HepG2 (cell line): Measurements from ENCODE around the gene LYST. TPM values are rescaled to one million over a fixed set of nuclear protein-coding genes. Genes with fewer than 3 reads are reported as not detected.
A peak's percentile ranks its signal among the peaks of the same experiment; 100 is the strongest.

ENCODE experiments used
- ATAD3A ChIP-seq: sonication (generic); formaldehyde crosslinking; IDR thresholded peaks from 2 replicates; pipeline ENCODE4 v1.4.0; 2020; ENCODE audit warnings: missing genetic modification reagents
- CENPT ChIP-seq: sonication (generic); formaldehyde crosslinking; IDR thresholded peaks from 2 replicates; pipeline ENCODE4 v1.8.0; 2022; ENCODE audit warnings: low read depth, mild to moderate bottlenecking, moderate library complexity, missing genetic modification reagents
- CSRNP1 ChIP-seq: sonication (generic); formaldehyde crosslinking; IDR thresholded peaks from 2 replicates; pipeline ENCODE4 v1.8.1; 2023; ENCODE audit warnings: mild to moderate bottlenecking, missing genetic modification reagents
- ETV6 ChIP-seq: sonication (generic); formaldehyde crosslinking; conservative IDR thresholded peaks from 2 replicates; pipeline ENCODE4 v1.4.0; 2020; ENCODE audit warnings: missing genetic modification reagents
- EZH2 ChIP-seq: conservative IDR thresholded peaks from 2 replicates; pipeline ENCODE4 v1.6.1; 2012; ENCODE audit warnings: mild to moderate bottlenecking, low read depth, low read length, moderate library complexity
- NAIF1 ChIP-seq: sonication (generic); formaldehyde crosslinking; IDR thresholded peaks from 2 replicates; pipeline ENCODE4 v1.5.0; 2020; ENCODE audit warnings: mild to moderate bottlenecking, missing genetic modification reagents, borderline replicate concordance
- NCOA1 ChIP-seq: sonication (generic); formaldehyde crosslinking; IDR thresholded peaks from 2 replicates; pipeline ENCODE4 v1.9.0; 2021; ENCODE audit warnings: missing genetic modification reagents
- NFIB ChIP-seq: sonication (generic); formaldehyde crosslinking; IDR thresholded peaks from 2 replicates; pipeline ENCODE4 v1.9.0; 2021; ENCODE audit warnings: missing genetic modification reagents, mild to moderate bottlenecking, borderline replicate concordance
- NFYC ChIP-seq: IDR thresholded peaks from 2 replicates; pipeline ENCODE4 v1.6.1; 2016; ENCODE audit warnings: missing genetic modification reagents, missing compliant biosample characterization
- NR2F6 ChIP-seq, 2 experiments: IDR thresholded peaks; 2 replicates each; pipeline ENCODE4 v1.6.1; 2016; ENCODE audit warnings: antibody characterized with exemption in 1 of 2, mild to moderate bottlenecking in 1 of 2
- PPARG ChIP-seq: conservative IDR thresholded peaks from 2 replicates; pipeline ENCODE4 v1.6.1; 2016; ENCODE audit warnings: missing biosample characterization, missing genetic modification reagents
- RAD51 ChIP-seq: fragments of 450-650 bp; IDR thresholded peaks from 2 replicates; pipeline ENCODE4 v1.6.1; 2016; ENCODE audit warnings: borderline replicate concordance
- RFX1 ChIP-seq: fragments of 450-650 bp; IDR thresholded peaks from 2 replicates; pipeline ENCODE4 v1.6.1; 2017
- SALL2 ChIP-seq: sonication (generic); formaldehyde crosslinking; IDR thresholded peaks from 2 replicates; pipeline ENCODE4 v1.8.1; 2023; ENCODE audit warnings: mild to moderate bottlenecking, missing genetic modification reagents, inconsistent platforms
- SOX5 ChIP-seq: IDR thresholded peaks from 2 replicates; pipeline ENCODE4 v1.6.1; 2016; ENCODE audit warnings: borderline replicate concordance
- ZNF136 ChIP-seq: sonication (generic); formaldehyde crosslinking; IDR thresholded peaks from 2 replicates; pipeline ENCODE4 v1.8.1; 2022; ENCODE audit warnings: low read depth, mild to moderate bottlenecking, moderate library complexity, missing genetic modification reagents
- ZNF280B ChIP-seq: sonication (generic); formaldehyde crosslinking; IDR thresholded peaks from 2 replicates; pipeline ENCODE4 v1.5.0; 2020; ENCODE audit warnings: missing genetic modification reagents, mild to moderate bottlenecking, borderline replicate concordance
- ZNF296 ChIP-seq: sonication (generic); formaldehyde crosslinking; conservative IDR thresholded peaks from 2 replicates; pipeline ENCODE4 v1.5.0; 2020; ENCODE audit warnings: mild to moderate bottlenecking, missing genetic modification reagents
- polyA plus RNA-seq, 8 experiments: library from polyadenylated mRNA; depleted of rRNA in 3 of 8; stranded (reverse) in 7 of 8; unstranded in 1 of 8; fragments of >200 nt; fragmentation: Illumina TruSeq in 4 of 8; extraction: Trizol in 4 of 8; gene quantifications; 2 replicates each; pipeline versions ENCODE4 v1.2.1 to v1.2.3, GENCODE V29; 2011 to 2016; ENCODE audit warnings: low read depth in 4 of 8, missing spikeins in 1 of 8, mixed read lengths in 1 of 8; ENCODE audit not compliant: insufficient read depth in 1 of 8
- total RNA-seq, 5 experiments: library from RNA; depleted of rRNA; stranded (reverse); fragments of >200 nt; fragmentation: Illumina TruSeq; extraction: Trizol; gene quantifications; 2 replicates each; pipeline ENCODE4 v1.2.3, GENCODE V29; 2016; ENCODE audit warnings: low read depth in 1 of 5
- TF ChIP-seq, protein P1 (sequence below): sonication (generic); formaldehyde crosslinking; IDR thresholded peaks from 2 replicates; pipeline ENCODE4 v1.4.0; 2020; ENCODE audit warnings: mild to moderate bottlenecking, missing genetic modification reagents
- TF ChIP-seq, protein P2 (sequence below): sonication (generic); formaldehyde crosslinking; IDR thresholded peaks from 2 replicates; pipeline ENCODE4 v1.5.0; 2020; ENCODE audit warnings: mild to moderate bottlenecking, missing genetic modification reagents
- TF ChIP-seq, protein P3 (sequence below): sonication (generic); formaldehyde crosslinking; IDR thresholded peaks from 2 replicates; pipeline ENCODE4 v1.8.1; 2023; ENCODE audit warnings: missing genetic modification reagents, mild to moderate bottlenecking, borderline replicate concordance
- TF ChIP-seq, protein P4 (sequence below): sonication (generic); formaldehyde crosslinking; IDR thresholded peaks from 2 replicates; pipeline ENCODE4 v1.4.0; 2020; ENCODE audit warnings: missing genetic modification reagents, borderline replicate concordance

LYST gene
- total and polyA plus RNA-seq, 2 of the 13 experiments (the other 11 are each of a cell fraction or from before 2014, with no cell fraction given), result 0.91 to 2.5 TPM

GRCh38 chr1:235823684-235824083, 43.0 kb downstream of the LYST start (continued):
- no peak for TF ChIP-seq NAIF1
- TF ChIP-seq ZNF296 (CRISPR knock-in tag), result no peak
- no peak for TF ChIP-seq EZH2
- TF ChIP-seq CSRNP1 (CRISPR knock-in tag), result no peak
- TF ChIP-seq PPARG (CRISPR knock-in tag), result no peak; the same call in 1 of the 2 replicates
- TF ChIP-seq, protein P1, sequence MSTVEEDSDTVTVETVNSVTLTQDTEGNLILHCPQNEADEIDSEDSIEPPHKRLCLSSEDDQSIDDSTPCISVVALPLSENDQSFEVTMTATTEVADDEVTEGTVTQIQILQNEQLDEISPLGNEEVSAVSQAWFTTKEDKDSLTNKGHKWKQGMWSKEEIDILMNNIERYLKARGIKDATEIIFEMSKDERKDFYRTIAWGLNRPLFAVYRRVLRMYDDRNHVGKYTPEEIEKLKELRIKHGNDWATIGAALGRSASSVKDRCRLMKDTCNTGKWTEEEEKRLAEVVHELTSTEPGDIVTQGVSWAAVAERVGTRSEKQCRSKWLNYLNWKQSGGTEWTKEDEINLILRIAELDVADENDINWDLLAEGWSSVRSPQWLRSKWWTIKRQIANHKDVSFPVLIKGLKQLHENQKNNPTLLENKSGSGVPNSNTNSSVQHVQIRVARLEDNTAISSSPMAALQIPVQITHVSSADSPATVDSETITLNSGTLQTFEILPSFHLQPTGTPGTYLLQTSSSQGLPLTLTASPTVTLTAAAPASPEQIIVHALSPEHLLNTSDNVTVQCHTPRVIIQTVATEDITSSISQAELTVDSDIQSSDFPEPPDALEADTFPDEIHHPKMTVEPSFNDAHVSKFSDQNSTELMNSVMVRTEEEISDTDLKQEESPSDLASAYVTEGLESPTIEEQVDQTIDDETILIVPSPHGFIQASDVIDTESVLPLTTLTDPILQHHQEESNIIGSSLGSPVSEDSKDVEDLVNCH (CRISPR knock-in tag), result no peak
- TF ChIP-seq, protein P2, sequence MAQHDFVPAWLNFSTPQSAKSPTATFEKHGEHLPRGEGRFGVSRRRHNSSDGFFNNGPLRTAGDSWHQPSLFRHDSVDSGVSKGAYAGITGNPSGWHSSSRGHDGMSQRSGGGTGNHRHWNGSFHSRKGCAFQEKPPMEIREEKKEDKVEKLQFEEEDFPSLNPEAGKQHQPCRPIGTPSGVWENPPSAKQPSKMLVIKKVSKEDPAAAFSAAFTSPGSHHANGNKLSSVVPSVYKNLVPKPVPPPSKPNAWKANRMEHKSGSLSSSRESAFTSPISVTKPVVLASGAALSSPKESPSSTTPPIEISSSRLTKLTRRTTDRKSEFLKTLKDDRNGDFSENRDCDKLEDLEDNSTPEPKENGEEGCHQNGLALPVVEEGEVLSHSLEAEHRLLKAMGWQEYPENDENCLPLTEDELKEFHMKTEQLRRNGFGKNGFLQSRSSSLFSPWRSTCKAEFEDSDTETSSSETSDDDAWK (CRISPR knock-in tag), result no peak
- TF ChIP-seq, protein P3, sequence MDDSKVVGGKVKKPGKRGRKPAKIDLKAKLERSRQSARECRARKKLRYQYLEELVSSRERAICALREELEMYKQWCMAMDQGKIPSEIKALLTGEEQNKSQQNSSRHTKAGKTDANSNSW, result no peak
- TF ChIP-seq NFYC (CRISPR knock-in tag), result 0 out of 2 replicates have a peak, but pooled peaks have one; percentile 21
- no peak for TF ChIP-seq NCOA1 (CRISPR knock-in tag)
- no peak for TF ChIP-seq RAD51
- no peak for TF ChIP-seq NFIB (CRISPR knock-in tag)
- no peak for TF ChIP-seq SALL2 (CRISPR knock-in tag)
- no peak for TF ChIP-seq CENPT (CRISPR knock-in tag)
- TF ChIP-seq SOX5 (CRISPR knock-in tag), result peak; percentile 78; the same call in 1 of the 2 replicates
- peak; percentile 29; the same call in 1 of the 2 replicates for TF ChIP-seq NR2F6 (IDR thresholded peaks at IDR 0.05)
- TF ChIP-seq NR2F6 (CRISPR knock-in tag; IDR thresholded peaks at IDR 0.05), result 0 out of 2 replicates have a peak, but pooled peaks have one; percentile 23
- no peak for TF ChIP-seq RFX1
- TF ChIP-seq ZNF280B (CRISPR knock-in tag), result no peak
- TF ChIP-seq ATAD3A (CRISPR knock-in tag), result no peak
- no peak for TF ChIP-seq ETV6 (CRISPR knock-in tag)
- TF ChIP-seq ZNF136 (CRISPR knock-in tag), result no peak
- TF ChIP-seq, protein P4, sequence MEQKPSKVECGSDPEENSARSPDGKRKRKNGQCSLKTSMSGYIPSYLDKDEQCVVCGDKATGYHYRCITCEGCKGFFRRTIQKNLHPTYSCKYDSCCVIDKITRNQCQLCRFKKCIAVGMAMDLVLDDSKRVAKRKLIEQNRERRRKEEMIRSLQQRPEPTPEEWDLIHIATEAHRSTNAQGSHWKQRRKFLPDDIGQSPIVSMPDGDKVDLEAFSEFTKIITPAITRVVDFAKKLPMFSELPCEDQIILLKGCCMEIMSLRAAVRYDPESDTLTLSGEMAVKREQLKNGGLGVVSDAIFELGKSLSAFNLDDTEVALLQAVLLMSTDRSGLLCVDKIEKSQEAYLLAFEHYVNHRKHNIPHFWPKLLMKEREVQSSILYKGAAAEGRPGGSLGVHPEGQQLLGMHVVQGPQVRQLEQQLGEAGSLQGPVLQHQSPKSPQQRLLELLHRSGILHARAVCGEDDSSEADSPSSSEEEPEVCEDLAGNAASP (CRISPR knock-in tag), result no peak
